Measurements from ENCODE around the gene RPL13A. TPM values are rescaled to one million over a fixed set of nuclear protein-coding genes. Genes with fewer than 3 reads are reported as not detected.
A peak's percentile ranks its signal among the peaks of the same experiment; 100 is the strongest.

Gene RPL13A
- total and polyA plus RNA-seq, 2 of the 13 experiments (the other 11 are each of a cell fraction or from before 2014, with no cell fraction given), result 2,601 to 3,407 TPM

GRCh38 chr19:49486232-49486631 is 1.2 kb upstream of the RPL13A start:
- 99% methylated on average over 7 of the region's 7 CpGs for WGBS (ENCODE audit: low lambda C conversion rate)
- DNase-seq (ENCODE audit: low spot score) (no peak), FAIRE-seq (no peak), ATAC-seq (no peak)
- no TSS peak for BruUV-seq (replicated peaks)
- H3K9ac ChIP-seq (ENCODE audit: insufficient read depth, low read depth, low read length), result peak overlapping the region; percentile 82; the same call in 1 of the 2 replicates
- H3K4me2 ChIP-seq (ENCODE audit: low read depth, low read length), result peak overlapping the region; percentile 80; the same call in 1 of the 2 replicates
- peaks cover 34% of the 10 kb centered on the region for H4K20me1 ChIP-seq (ENCODE audit: insufficient read depth, low read length)
- peak overlapping the region; percentile 70 for H3K27ac ChIP-seq (ENCODE audit: extremely low read length, insufficient read depth, low read length)
- ChIA-PET POLR2A (interaction anchor here (1.7 kb wide), 1 partner anchor 33 kb away, joined by 4 read pairs; the partner anchor contains the start of gene ALDH16A1), CTCF (ENCODE audit: low intra/inter-chr PET ratio, low total read pairs) (no interaction called here)
- TF ChIP-seq ZNF530 (CRISPR knock-in tag; IDR thresholded peaks at IDR 0.05; ENCODE audit: low read depth), result no peak
- TF ChIP-seq ZNF572 (CRISPR knock-in tag; IDR thresholded peaks at IDR 0.05), result no peak
- TF ChIP-seq E2F1 (CRISPR knock-in tag; IDR thresholded peaks at IDR 0.05), result no peak
- TF ChIP-seq, protein P1, sequence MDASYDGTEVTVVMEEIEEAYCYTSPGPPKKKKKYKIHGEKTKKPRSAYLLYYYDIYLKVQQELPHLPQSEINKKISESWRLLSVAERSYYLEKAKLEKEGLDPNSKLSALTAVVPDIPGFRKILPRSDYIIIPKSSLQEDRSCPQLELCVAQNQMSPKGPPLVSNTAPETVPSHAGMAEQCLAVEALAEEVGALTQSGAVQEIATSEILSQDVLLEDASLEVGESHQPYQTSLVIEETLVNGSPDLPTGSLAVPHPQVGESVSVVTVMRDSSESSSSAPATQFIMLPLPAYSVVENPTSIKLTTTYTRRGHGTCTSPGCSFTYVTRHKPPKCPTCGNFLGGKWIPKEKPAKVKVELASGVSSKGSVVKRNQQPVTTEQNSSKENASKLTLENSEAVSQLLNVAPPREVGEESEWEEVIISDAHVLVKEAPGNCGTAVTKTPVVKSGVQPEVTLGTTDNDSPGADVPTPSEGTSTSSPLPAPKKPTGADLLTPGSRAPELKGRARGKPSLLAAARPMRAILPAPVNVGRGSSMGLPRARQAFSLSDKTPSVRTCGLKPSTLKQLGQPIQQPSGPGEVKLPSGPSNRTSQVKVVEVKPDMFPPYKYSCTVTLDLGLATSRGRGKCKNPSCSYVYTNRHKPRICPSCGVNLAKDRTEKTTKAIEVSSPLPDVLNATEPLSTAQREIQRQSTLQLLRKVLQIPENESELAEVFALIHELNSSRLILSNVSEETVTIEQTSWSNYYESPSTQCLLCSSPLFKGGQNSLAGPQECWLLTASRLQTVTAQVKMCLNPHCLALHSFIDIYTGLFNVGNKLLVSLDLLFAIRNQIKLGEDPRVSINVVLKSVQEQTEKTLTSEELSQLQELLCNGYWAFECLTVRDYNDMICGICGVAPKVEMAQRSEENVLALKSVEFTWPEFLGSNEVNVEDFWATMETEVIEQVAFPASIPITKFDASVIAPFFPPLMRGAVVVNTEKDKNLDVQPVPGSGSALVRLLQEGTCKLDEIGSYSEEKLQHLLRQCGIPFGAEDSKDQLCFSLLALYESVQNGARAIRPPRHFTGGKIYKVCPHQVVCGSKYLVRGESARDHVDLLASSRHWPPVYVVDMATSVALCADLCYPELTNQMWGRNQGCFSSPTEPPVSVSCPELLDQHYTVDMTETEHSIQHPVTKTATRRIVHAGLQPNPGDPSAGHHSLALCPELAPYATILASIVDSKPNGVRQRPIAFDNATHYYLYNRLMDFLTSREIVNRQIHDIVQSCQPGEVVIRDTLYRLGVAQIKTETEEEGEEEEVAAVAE (CRISPR knock-in tag; IDR thresholded peaks at IDR 0.05; ENCODE audit: borderline replicate concordance), result no peak
- no peak for TF ChIP-seq SMAD9 (CRISPR knock-in tag; IDR thresholded peaks at IDR 0.05)
- no peak for TF ChIP-seq SSRP1 (CRISPR knock-in tag; IDR thresholded peaks at IDR 0.05)
- TF ChIP-seq ZNF782 (CRISPR knock-in tag; IDR thresholded peaks at IDR 0.05; ENCODE audit: borderline replicate concordance), result no peak
- no peak overlapping the region for H3K4me3 ChIP-seq (replicated peaks in 1 of 3; ENCODE audit: insufficient read depth in 1 of 3, low read depth in 2 of 3, low read length in 3 of 3)
- peaks cover 30% of the 10 kb centered on the region for H3K4me1 ChIP-seq (ENCODE audit: insufficient read depth, low read length)
- peaks cover 0 to 3% of the 10 kb centered on the region in 2 experiments; a peak in 1 of 5 replicates for H3K27me3 ChIP-seq (ENCODE audit: control insufficient read depth in 1 of 2, insufficient read depth in 2 of 2, low read length in 2 of 2)
- no peaks in the 10 kb centered on the region for H3K9me3 ChIP-seq (ENCODE audit: low read length)
- in situ Hi-C loops (cut with HindIII; ENCODE audit: extremely low pct_ligation_motif_present, low pct_unique_long_range_greater_than_20kb) (no loop called here), intact Hi-C loops (cut with micrococcal nuclease; ENCODE audit: unreplicated experiment) (no loop called here)
- peaks cover 37% of the 10 kb centered on the region for H3K79me2 ChIP-seq (ENCODE audit: insufficient read depth, low read length)
- peaks cover 16 to 23% of the 10 kb centered on the region in 2 experiments for H3K36me3 ChIP-seq (replicated peaks in 1 of 2; ENCODE audit: control insufficient read depth in 1 of 2, insufficient read depth in 2 of 2, low read length in 2 of 2)
- no peak overlapping the region for H2AFZ ChIP-seq (ENCODE audit: low read length)

All from HepG2 (cell line).